ENCODE measurements around the gene RALGAPA2.

Gene RALGAPA2

DNA sequence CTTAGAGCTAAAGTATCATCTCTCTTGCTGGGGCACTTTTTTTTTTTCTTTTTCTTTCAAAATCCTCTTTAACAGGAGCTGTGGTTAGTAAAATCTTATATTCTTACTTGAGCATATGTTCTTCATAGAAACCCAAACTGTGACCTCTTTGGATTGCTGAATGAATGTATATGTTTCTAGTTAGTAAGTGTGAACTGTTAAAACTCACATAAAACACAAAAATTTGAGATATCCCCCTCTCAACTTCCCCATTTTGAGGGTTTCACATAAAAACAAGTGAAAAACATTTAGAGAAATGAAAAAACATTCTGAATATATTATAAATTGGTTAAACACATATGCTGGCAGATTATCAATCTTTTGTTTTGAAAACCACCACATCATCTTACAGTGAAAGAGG is 266.4 kb downstream of the RALGAPA2 start:
- no peak for DNase-seq (ENCODE audit: low read depth in 4 of 4, low spot score in 1 of 4)

DNA sequence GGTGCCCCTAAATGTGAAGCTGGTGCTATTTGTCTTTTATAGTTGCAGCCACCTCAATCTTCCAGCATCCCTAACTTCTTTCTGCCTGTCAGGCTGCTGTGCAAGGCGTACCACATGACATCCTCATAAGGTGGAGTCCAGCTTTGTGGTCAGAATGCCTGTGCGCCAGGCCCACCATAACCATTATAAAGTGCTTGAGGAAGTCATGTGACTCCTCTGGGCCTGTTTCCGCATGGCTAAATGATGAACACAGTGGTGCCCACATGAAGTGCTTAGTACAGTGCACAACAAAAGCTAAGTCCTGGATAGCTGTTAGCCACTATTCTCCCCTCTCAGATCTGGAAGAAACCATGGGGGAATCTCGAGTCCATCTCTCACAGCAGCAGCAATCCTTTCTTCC is 268.9 kb downstream of the RALGAPA2 start:
- DNase-seq (ENCODE audit: low read depth in 4 of 4, low spot score in 1 of 4), result no peak

DNA sequence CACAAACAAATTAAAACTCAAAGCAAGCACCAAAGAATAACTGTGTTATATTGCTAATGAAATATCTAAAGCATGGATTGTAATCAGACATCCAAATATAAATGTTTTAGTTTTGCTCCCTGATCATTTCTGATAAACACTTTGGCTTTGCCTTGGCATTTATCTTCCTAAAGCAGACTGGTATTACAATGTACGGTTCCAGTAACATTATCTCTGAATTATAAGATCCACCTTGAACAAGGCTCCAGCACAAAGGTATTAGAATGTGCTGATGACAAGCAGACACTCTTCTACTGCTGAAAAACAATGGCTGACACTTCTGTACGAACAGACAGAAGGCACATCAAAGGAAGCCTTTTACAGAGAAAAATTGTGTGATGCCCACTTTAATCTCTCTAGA is 270.0 kb downstream of the RALGAPA2 start:
- no peak for DNase-seq (ENCODE audit: low read depth in 4 of 4, low spot score in 1 of 4)

DNA sequence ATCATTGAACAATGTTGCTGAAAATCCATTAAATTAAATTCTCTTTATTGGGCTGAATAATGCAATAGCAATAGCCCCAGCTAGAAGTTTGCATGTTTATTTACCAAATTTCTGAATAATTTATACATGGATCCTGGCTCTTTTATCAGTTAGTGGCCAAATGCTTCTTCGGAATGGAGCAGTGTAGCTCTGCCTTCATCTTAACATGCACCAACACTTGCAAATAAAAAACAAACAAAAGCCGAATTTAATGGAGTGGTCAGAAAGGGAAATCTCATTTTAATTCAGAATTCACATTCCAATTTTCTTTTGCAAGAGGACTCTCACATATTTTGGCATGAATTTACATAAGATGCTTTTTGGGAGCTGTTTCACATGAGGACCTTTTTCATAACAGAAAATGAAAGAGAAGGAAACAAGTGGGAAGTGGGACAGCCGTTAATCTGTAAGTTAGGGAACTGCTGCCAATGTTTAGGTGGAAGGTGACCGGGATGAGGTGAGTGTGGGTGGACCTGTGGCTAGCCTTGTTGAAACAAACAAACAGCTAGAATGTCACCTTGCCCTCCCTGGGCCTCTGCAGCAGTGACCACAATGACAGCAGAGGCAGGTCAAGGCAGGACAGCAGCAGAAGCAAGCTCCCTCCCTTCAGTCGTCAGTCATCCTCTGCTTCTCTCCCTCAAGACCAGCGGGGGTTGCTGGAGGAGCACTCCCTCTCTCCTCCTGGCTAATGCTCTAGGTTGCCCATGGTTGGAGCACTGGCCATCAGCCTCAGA is 271.4 kb downstream of the RALGAPA2 start:
- no peak for DNase-seq (ENCODE audit: low read depth in 4 of 4, low spot score in 1 of 4)

DNA sequence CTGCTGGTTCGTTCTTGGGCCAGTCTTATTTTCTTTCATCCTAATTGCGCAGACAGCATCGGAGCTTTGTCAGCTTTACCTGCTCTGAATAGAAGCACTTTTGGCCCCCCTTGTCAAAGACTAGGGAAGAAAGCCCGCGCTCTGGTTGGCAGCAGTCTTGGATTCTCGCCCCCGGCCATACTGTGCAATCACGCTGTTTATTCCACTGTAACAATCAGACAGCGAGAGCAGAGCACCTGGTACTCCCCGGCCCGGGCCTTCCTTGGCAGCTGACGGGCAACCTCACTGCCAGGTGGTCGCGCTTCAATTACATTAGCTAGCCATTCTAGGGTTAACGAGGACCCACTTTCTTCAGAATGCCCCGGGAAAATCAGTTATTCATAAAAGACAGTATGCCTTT is 272.0 kb downstream of the RALGAPA2 start:
- DNase-seq (ENCODE audit: low read depth in 4 of 4, low spot score in 1 of 4), result no peak

- DNase-seq (ENCODE audit: low read depth in 4 of 4, low spot score in 1 of 4), result no peak
Measured at GRCh38 chr20:20439602-20440190, 272.7 kb downstream of the RALGAPA2 start.

DNA sequence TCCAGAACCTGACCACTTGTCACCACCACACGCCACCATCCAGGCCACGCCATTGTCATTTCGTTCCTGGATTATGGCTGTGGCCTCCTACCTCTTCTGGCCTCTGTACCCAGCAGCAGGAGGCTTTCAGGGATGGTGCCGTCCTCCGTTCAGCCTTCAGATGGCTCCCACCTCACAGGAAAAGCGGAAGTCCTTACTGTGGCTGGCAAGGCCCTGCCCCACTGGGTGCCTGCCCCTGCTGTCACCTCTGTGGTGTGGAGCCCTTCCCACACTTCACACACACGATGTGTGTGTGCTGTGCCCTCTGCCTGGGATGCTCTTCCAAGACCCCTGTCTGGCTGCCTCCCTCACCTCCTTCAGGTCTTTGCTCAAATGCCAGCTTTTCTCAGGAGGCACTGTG is 275.1 kb downstream of the RALGAPA2 start:
- no peak for DNase-seq (ENCODE audit: low read depth in 4 of 4, low spot score in 1 of 4)

DNA sequence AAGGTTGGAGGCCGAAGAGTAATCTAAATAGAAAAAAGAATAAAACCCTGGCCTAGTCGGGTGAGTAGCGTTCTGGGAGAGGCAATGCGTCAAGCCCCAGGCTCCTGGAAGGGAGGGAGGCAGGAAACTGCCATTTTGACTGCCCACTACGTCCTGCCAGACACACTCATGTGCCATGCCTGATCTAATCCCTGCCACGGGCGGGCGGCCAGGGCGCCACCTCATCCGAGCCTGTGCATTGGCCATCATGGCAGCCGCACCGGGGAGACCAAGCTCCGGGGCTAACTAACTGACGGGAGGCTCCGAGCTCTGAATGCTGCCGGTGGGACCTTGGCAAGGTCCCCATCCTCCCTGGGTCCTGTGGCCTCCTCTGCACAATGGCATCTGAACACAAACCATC is 275.8 kb downstream of the RALGAPA2 start:
- DNase-seq (ENCODE audit: low read depth in 4 of 4, low spot score in 1 of 4), result no peak

GRCh38 chr20:20435453-20435852 is 277.0 kb downstream of the RALGAPA2 start:
- DNase-seq (ENCODE audit: low read depth in 4 of 4, low spot score in 1 of 4), result no peak

DNA sequence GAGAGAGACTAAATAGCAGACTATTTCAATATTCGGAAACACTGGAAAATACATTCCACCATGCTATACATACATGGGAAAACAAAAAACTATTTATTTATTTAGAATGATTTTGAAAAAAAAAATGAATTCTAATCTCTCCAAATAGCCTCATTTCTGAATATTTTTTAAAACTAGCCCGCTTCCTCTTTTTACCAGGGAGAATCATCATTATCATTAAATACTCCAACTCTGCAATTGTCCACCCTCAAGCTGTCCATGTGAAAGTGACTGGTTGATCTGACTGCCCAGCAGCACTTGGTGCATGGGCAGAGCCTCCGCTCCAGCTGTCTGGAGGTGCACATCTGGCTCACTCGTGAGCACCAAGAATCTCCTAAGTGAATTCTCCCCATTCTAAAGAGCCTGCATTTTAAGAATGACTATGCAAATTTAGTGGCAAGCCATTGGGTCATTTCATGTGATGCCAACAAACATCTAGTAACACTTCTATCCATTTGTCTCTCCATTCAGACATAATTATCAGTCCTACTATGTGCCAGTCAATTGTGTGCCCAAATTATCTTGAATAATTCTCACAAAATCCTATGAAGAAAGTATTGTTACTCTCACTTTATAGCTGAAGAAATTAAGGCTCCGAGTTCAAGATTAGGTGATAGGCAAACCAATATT is 279.7 kb downstream of the RALGAPA2 start:
- no peak for DNase-seq (ENCODE audit: low read depth in 4 of 4, low spot score in 1 of 4)

DNA sequence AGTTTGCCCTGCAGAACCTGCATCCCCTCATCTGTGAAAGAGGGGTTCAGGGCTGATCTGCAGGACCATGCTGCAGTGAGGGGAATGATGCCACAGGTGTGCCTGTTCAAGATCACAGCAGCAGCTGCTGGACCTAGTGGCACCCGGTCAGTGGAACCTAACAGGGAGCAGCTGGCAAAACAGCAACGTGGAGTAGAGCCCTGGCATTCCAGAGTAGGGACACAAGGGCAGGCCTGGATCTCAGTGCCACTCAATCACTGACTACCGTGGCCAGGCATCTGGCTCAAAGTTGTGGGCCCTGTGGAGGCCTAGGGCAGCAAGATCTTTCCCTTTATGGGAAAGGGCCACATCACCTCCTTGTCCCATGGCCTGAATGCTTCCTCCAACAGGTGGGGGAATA is 282.4 kb downstream of the RALGAPA2 start:
- no peak for DNase-seq (ENCODE audit: low read depth in 4 of 4, low spot score in 1 of 4)

GRCh38 chr20:20428067-20428466 is 284.4 kb downstream of the RALGAPA2 start:
- no peak for DNase-seq (ENCODE audit: low read depth in 4 of 4, low spot score in 1 of 4)

GRCh38 chr20:20427227-20427864 is 285.1 kb downstream of the RALGAPA2 start:
- no peak for DNase-seq (ENCODE audit: low read depth in 4 of 4, low spot score in 1 of 4)

DNA sequence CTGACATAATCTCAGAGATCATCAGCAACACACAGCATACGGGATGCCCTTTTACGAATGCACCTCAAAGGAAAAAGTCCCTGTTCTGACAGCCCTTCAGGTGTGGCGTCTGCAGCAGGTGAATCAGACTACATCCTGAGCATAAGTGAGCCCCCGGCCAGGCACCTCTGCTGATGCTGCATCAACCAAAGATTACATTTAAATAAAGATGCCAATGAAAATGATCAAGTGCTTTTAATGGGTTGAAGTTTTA is 285.9 kb downstream of the RALGAPA2 start:
- DNase-seq (ENCODE audit: low read depth in 4 of 4, low spot score in 1 of 4), result no peak

GRCh38 chr20:20425823-20426654 is 286.4 kb downstream of the RALGAPA2 start:
- no peak for DNase-seq (ENCODE audit: low read depth in 4 of 4, low spot score in 1 of 4)

- no peak for DNase-seq (ENCODE audit: low read depth in 4 of 4, low spot score in 1 of 4)
Measured at GRCh38 chr20:20423117-20423516, 289.3 kb downstream of the RALGAPA2 start.

DNA sequence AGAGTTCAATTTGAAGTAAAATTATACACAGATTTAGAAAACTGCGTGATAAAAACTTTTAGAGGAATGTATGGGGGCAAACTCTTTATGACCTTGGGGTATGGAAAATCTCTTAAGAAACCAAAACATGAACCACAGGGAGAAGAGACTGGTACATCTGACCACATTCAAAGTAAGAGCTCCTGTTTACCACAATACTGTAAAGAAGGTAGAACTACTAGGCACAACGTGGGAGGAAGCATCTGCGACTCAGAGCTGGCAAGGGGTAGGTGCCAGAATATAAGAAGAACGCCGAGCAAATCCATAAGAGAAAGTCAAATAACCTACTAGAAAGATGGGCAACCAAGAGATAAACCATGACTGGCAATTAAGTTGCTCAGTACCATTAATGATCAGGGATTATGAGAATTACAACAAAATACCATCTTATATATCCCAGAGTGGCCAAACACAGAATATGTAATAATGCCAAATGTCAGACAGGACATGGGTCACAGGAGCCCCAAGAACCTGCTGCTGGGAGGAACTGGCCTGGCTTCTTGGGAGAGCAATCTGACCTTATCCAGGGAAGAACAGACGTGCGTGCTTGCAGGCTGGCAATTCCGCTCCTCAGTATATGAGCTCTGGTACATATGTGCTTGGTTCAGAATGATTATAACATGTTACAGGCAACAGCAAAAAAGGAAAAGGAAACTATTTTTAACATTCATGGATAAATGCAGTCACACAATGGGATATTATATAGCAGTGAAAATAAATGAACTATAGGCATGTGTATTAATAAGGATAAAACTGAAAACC is 294.4 kb downstream of the RALGAPA2 start:
- DNase-seq (ENCODE audit: low read depth in 4 of 4, low spot score in 1 of 4), result no peak

GRCh38 chr20:20415321-20415720 is 297.1 kb downstream of the RALGAPA2 start:
- DNase-seq (ENCODE audit: low read depth in 4 of 4, low spot score in 1 of 4), result no peak

- DNase-seq (ENCODE audit: low read depth in 4 of 4, low spot score in 1 of 4), result no peak
Measured at GRCh38 chr20:20414640-20415220, 297.7 kb downstream of the RALGAPA2 start.

DNA sequence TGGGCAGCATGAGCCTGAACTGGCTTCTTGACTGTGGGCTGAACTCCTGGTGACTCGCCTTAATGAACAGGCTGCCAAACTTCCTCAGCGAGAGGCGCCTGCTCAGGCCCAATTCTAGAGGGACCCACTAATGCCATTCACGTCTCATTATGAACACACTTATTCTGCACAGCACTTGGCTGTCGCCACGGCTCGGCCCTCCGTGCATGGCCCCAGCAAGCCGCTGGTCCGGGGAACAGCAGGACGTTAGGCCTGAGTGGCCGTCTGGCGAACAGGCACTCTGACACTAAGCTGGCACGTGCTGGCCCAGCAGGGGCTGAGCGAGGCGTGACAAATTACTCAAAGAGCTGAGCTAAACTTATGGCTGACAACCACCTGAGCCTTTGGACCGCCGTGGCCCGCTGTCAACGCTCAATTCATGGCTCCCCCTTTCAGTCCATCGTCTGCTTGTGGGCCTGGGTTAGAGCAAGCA is 298.6 kb downstream of the RALGAPA2 start:
- DNase-seq (ENCODE audit: low read depth in 4 of 4, low spot score in 1 of 4), result no peak

Data from stimulated activated CD4-positive, alpha-beta T cell treated with anti-CD3 and anti-CD28 coated beads, Interleukin-1b, Interleukin-23, amount 100 ng/mL, for 24 hours (primary cell).